Thymus (tissue), 11 donors: ENCODE results near the gene SNAPC4. TPM values are rescaled to one million over a fixed set of nuclear protein-coding genes. Genes with fewer than 3 reads are reported as not detected.
A peak's percentile ranks its signal among the peaks of the same experiment; 100 is the strongest.

Experiments used
- DNase-seq, 9 donors: peaks; one replicate each; pipeline ENCODE4 v3.0.0-alpha.2; 2013; ENCODE audit warnings: low spot score in 9 of 9, low read depth in 6 of 9, missing footprints in 1 of 9
- H3K27ac ChIP-seq, 2 donors: one replicate each; pipeline ENCODE4 v1.5.1; 2013; ENCODE audit warnings: control low read depth in 1 of 2, low read depth in 1 of 2, low read length in 1 of 2, mild to moderate bottlenecking in 1 of 2, moderate library complexity in 1 of 2
- H3K27me3 ChIP-seq, 2 donors: one replicate each; pipeline ENCODE4 v1.5.1; 2013; ENCODE audit warnings: low read length in 1 of 2; ENCODE audit not compliant: control insufficient read depth in 2 of 2, insufficient read depth in 1 of 2
- H3K36me3 ChIP-seq, 2 donors: one replicate each; pipeline ENCODE4 v1.5.1; 2013; ENCODE audit warnings: low read length in 1 of 2, mild to moderate bottlenecking in 1 of 2, moderate library complexity in 1 of 2; ENCODE audit not compliant: control insufficient read depth in 2 of 2, insufficient read depth in 2 of 2
- H3K4me1 ChIP-seq, 2 donors: one replicate each; pipeline ENCODE4 v1.5.1; 2013; ENCODE audit warnings: low read length in 2 of 2; ENCODE audit not compliant: control insufficient read depth in 2 of 2, insufficient read depth in 2 of 2
- H3K4me3 ChIP-seq, 2 donors: one replicate each; pipeline ENCODE4 v1.5.1; 2013; ENCODE audit warnings: low read length in 2 of 2, control low read depth in 1 of 2, mild to moderate bottlenecking in 1 of 2
- H3K9me3 ChIP-seq, 2 donors: one replicate each; pipeline ENCODE4 v1.5.1; 2013; ENCODE audit warnings: low read length in 1 of 2, mild to moderate bottlenecking in 1 of 2; ENCODE audit not compliant: control insufficient read depth in 2 of 2, insufficient read depth in 1 of 2
- WGBS: extraction: QIAGEN DNeasy Blood & Tissue Kit; methylation state at CpG from one replicate; pipeline ENCODE4 v1.1.7; 2013; 5-methylcytosine and 5-hydroxymethylcytosine counted together
- polyA plus RNA-seq: library from polyadenylated mRNA; stranded (reverse); fragments of 200-250 nt; gene quantifications from one replicate; pipeline ENCODE4 v1.2.3, GENCODE V29; 2013
- total RNA-seq: library from RNA; stranded (reverse); fragments of 120-200 nt; gene quantifications from one replicate; pipeline ENCODE4 v1.2.4, GENCODE V29; 2013
- donor health status: healthy.

SNAPC4 gene
- total and polyA plus RNA-seq, 2 donors: 2.1 to 11.3 TPM

GRCh38 chr9:136399176-136400037 is 563 bp downstream of the SNAPC4 start:
- Histone ChIP-seq H3K4me1 (peaks cover 12 to 24% of the 10 kb centered on the region in 2 donors), H3K27me3 (peaks cover 0 to 2% of the 10 kb centered on the region in 2 donors), H3K36me3 (peaks cover 46 to 52% of the 10 kb centered on the region in 2 donors), H3K4me3 (peak overlapping the region; percentile 66 to 94), H3K9me3 (no peaks in the 10 kb centered on the region), H3K27ac (peak overlapping the region in 1 of 2 donors; percentile 13)
- 3% methylated on average over 67 of the region's 67 CpGs for WGBS
- peak in 2 of 9 donors; percentile 14 to 19 for DNase-seq

- H3K4me3 ChIP-seq: no peak overlapping the region
Measured at GRCh38 chr9:136398286-136398685, 1.7 kb downstream of the SNAPC4 start.

GRCh38 chr9:136397643-136398042 is 2.3 kb downstream of the SNAPC4 start:
- H3K4me1 ChIP-seq: peaks cover 12 to 18% of the 10 kb centered on the region in 2 donors
- peaks cover 56 to 60% of the 10 kb centered on the region in 2 donors for H3K36me3 ChIP-seq
- H3K4me3 ChIP-seq: no peak overlapping the region
- H3K27ac ChIP-seq: no peak overlapping the region
- H3K27me3 ChIP-seq: peaks cover 0 to 2% of the 10 kb centered on the region in 2 donors
- no peaks in the 10 kb centered on the region for H3K9me3 ChIP-seq
- 97% methylated on average over 6 of the region's 6 CpGs for WGBS
- no peak for DNase-seq

More at GRCh38 chr9:136398286-136398685, 1.7 kb downstream of the SNAPC4 start:
- no peaks in the 10 kb centered on the region for H3K9me3 ChIP-seq
- H3K4me1 ChIP-seq: peaks cover 12 to 18% of the 10 kb centered on the region in 2 donors
- WGBS: 97% methylated on average over 12 of the region's 12 CpGs
- peaks cover 49 to 55% of the 10 kb centered on the region in 2 donors for H3K36me3 ChIP-seq
- no peak overlapping the region for H3K27ac ChIP-seq
- DNase-seq: no peak
- peaks cover 0 to 2% of the 10 kb centered on the region in 2 donors for H3K27me3 ChIP-seq

DNA sequence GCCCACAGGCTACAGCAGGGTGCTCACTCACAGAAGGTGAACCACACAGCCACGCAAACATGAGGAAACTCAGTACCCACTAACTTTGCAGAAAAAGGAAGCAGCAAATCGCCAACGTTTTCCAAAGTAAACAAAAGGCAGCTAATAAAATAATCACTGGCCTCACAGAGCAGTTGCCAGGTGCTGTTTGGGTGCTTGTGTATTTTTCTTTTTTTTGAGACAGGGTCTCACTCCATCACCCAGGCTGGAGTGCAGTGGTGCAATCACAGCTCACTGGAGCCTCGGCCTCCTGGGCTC is 3.8 kb downstream of the SNAPC4 start:
- DNase-seq: no peak
- no peak overlapping the region for H3K4me3 ChIP-seq
- H3K4me1 ChIP-seq: peaks cover 12 to 18% of the 10 kb centered on the region in 2 donors
- no peak overlapping the region for H3K27ac ChIP-seq
- peaks cover 0 to 2% of the 10 kb centered on the region in 2 donors for H3K27me3 ChIP-seq
- H3K36me3 ChIP-seq: peaks cover 64 to 66% of the 10 kb centered on the region in 2 donors
- 94% methylated on average over 4 of the region's 4 CpGs for WGBS
- H3K9me3 ChIP-seq: no peaks in the 10 kb centered on the region

GRCh38 chr9:136395345-136396218 is 4.4 kb downstream of the SNAPC4 start:
- no peak for DNase-seq
- 97% methylated on average over 26 of the region's 26 CpGs for WGBS
- no peak overlapping the region for H3K27ac ChIP-seq

DNA sequence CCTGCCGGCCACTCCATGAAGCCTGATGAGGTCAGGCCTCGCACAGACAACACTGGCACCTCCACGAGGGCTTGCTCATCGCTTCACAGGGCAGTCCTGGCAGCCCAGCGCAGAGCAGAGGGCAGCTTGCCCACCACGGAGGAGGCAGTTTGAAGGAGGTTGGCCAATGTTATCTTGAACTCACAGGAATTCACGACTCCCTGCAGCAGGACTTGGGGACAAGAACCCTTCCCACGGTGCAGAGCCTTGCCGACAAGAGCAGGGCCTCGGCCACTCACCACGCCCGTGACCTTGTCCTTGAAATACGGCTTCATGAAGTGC is 5.0 kb downstream of the SNAPC4 start:
- no peak overlapping the region for H3K27ac ChIP-seq
- peaks cover 66 to 71% of the 10 kb centered on the region in 2 donors for H3K36me3 ChIP-seq
- peaks cover 7 to 11% of the 10 kb centered on the region in 2 donors for H3K4me1 ChIP-seq
- WGBS: 98% methylated on average over 13 of the region's 13 CpGs
- H3K4me3 ChIP-seq: no peak overlapping the region
- no peaks in the 10 kb centered on the region for H3K9me3 ChIP-seq
- no peak for DNase-seq
- H3K27me3 ChIP-seq: peaks cover 0 to 2% of the 10 kb centered on the region in 2 donors

More at GRCh38 chr9:136395345-136396218, 4.4 kb downstream of the SNAPC4 start:
- no peak overlapping the region for H3K4me3 ChIP-seq
- H3K9me3 ChIP-seq: no peaks in the 10 kb centered on the region
- peaks cover 0 to 2% of the 10 kb centered on the region in 2 donors for H3K27me3 ChIP-seq
- peaks cover 10 to 15% of the 10 kb centered on the region in 2 donors for H3K4me1 ChIP-seq
- H3K36me3 ChIP-seq: peaks cover 66% of the 10 kb centered on the region in 2 donors

DNA sequence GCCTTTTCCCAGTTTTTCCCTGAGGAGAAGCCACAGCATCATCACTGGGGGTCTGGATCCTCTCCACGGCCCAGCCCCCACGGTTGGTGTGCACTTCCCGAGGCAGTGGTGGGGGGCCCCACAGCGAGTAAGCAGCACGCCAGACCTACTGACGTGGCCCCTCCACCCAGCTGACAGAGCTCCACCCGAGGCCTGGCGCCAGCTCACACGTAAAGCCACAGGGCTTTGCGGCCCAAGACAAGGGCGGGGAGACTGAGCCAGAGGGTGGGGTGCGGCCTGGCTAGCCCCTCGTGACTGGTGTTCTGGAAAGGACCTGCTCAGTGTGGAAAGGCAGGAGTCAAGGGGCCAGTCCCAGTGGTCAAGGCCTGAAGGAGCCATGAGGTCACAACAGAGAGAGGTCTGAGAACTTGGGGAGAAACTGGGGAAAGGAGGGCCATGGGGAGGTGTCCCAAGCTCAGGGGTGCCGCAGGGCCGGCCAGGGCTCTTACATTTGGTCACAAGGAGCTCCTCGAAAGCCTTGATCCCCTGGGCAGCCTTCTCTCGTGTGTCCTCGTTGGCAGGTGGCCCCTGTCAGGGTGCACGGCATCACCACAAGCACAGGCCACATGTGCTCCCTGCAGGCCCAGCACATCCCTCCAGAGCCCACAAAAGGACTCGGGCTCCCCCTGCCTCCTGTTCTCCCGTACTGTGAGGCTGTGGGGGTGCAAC is 5.5 kb downstream of the SNAPC4 start:
- peaks cover 70 to 75% of the 10 kb centered on the region in 2 donors for H3K36me3 ChIP-seq
- DNase-seq: no peak
- H3K27ac ChIP-seq: no peak overlapping the region
- no peak overlapping the region for H3K4me3 ChIP-seq
- H3K27me3 ChIP-seq: peaks cover 0 to 2% of the 10 kb centered on the region in 2 donors
- 96% methylated on average over 21 of the region's 21 CpGs for WGBS
- H3K4me1 ChIP-seq: peaks cover 7 to 10% of the 10 kb centered on the region in 2 donors
- no peaks in the 10 kb centered on the region for H3K9me3 ChIP-seq

- Histone ChIP-seq H3K4me1 (peaks cover 0 to under 1% of the 10 kb centered on the region in 2 donors), H3K4me3 (no peak overlapping the region), H3K27me3 (no peaks in the 10 kb centered on the region), H3K36me3 (peaks cover 77 to 84% of the 10 kb centered on the region in 2 donors), H3K27ac (no peak overlapping the region), H3K9me3 (no peaks in the 10 kb centered on the region)
- DNase-seq: no peak
- WGBS: 97% methylated on average over 17 of the region's 17 CpGs
Measured at GRCh38 chr9:136393531-136393930, 6.4 kb downstream of the SNAPC4 start.
